ENCODE measurements around the gene CLIC6.
A peak's percentile ranks its signal among the peaks of the same experiment; 100 is the strongest.
"Not testable (repeated sequence)": the region's sequence is repeated elsewhere in the genome, so short reads cannot be mapped to it uniquely, and the experiment has no call there.

CLIC6 gene

GRCh38 chr21:34693192-34693810 is 24.5 kb downstream of the CLIC6 start:
- peak; percentile 79 for DNase-seq

- no peak for DNase-seq
These were observed 26.6 kb downstream of the CLIC6 start for GRCh38 chr21:34695434-34695833.

GRCh38 chr21:34696121-34696520 is 27.3 kb downstream of the CLIC6 start:
- DNase-seq = no peak

- no peak for DNase-seq
These were observed 29.0 kb downstream of the CLIC6 start for GRCh38 chr21:34697826-34698225.

DNA sequence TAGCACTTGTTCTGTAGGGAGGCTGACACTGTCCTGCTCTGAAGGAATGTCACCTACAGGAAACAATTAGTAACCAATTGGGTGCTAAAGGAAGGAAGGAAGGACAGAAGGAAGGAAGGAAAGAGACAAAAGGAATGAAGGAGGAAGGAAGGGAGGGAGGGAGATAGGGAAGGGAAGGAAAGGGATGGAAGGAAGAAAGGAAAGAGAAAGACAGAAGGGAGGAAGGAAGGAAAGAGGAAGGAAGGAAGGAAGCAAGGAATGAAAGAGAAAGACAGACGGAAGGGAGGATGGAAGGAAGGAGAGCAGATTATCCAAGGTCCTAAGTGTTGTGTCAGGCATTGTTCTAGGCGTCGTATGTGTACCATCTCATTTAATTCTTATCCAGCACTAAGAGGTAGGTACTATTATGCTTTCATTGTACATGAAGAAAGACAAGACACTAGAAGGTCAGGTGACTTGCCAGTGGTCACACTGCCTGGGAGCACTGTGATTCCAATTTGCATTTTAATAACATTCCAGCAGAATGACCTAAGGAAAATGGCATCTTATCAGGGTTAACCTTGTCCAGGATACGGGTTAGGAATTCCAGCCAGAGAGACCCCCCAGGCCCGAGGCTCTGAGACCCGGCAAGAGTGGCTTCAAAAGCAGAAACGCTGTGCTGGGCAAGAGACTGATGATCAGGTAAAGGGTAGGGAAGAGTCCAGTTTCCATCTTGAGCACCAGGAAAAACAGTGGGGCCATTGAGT is 29.6 kb downstream of the CLIC6 start:
- no peak for DNase-seq

DNA sequence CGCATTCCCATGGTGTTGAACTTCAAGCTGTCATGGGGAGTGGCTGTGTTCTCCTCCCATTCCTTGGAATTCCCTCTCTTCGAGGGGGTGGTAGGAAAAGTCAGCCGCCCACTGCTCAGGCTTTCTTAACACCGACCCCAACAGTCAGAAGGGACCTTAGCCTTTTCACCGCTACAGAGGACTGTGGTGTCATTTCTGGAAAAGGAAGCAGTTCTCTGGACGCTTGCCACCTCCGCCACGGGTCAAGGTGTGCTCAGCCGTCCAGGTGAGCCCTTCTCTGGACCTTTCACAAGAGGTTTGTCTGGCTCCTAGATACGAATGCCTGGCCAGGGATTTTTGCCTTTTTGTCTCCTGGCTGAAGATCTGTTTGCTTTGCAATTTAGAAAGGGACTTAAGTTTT is 31.8 kb downstream of the CLIC6 start:
- no peak for DNase-seq

DNA sequence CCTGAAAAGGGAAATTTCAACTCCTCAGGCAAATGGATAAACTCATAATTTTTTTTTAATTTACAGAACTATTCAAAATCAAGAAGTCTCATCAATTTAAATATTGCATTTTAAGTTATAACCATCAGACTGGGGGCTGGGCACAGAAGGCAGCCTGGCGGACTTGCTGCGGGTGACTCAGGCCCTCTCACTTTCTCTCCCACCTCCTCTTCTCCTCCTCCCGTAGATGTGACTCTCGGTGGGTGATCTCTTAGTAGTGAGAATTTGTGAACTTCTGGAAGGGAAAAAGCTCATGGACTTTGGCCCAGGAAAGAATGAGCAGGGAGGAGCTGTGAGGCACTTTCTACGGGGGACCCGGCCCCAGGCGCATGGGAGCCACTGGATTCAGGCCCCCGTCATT is 32.9 kb downstream of the CLIC6 start:
- no peak for DNase-seq

GRCh38 chr21:34702341-34703170 is 33.8 kb downstream of the CLIC6 start:
- DNase-seq = peak; percentile 26

DNA sequence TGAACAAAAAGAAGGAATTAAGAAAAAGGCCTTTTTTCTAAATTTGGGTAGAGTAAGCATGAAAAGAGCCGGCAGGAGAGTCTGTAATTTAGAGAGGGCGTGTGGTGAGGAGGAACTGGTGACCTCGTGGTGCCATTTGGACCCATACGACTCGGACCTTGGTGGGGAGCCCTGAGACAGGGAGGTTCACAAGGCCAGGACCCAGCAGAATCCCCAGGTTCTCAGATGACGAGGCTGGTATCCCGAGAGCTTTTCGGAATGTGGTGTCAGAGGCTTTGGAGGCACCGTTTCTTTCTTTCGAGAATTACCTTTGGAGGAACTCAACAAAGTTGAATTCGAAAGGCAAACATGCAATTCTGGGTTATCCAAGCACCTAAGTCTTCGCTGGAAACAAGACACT is 34.8 kb downstream of the CLIC6 start:
- DNase-seq = no peak

- DNase-seq = no peak
These were observed 35.3 kb downstream of the CLIC6 start for GRCh38 chr21:34704119-34704518.

- DNase-seq = no peak
These were observed 36.2 kb downstream of the CLIC6 start for GRCh38 chr21:34705011-34705410.

GRCh38 chr21:34706337-34706736 is 37.5 kb downstream of the CLIC6 start:
- no peak for DNase-seq

- no peak for DNase-seq
These were observed 39.1 kb downstream of the CLIC6 start for GRCh38 chr21:34707876-34708325.

DNA sequence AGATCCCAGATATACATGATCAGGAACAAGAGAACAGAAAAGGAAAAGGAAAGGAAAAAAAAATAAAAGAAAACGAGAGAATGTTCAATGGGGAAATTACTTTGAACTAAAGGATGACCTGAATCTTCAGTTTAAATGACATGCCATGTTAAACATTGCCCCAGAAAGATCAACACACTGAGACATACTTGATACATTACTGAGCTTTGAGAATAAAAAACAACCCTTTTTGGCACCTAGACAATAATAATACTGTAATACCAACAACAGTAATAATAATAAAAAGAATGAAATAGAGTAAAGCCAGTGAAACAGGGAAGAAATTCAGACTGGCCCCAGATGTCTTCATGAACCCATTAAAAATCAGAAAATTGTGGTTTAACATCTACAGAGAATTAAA is 44.8 kb downstream of the CLIC6 start:
- DNase-seq = no peak

- no peak for DNase-seq
These were observed 46.7 kb downstream of the CLIC6 start for GRCh38 chr21:34715518-34715917.

DNA sequence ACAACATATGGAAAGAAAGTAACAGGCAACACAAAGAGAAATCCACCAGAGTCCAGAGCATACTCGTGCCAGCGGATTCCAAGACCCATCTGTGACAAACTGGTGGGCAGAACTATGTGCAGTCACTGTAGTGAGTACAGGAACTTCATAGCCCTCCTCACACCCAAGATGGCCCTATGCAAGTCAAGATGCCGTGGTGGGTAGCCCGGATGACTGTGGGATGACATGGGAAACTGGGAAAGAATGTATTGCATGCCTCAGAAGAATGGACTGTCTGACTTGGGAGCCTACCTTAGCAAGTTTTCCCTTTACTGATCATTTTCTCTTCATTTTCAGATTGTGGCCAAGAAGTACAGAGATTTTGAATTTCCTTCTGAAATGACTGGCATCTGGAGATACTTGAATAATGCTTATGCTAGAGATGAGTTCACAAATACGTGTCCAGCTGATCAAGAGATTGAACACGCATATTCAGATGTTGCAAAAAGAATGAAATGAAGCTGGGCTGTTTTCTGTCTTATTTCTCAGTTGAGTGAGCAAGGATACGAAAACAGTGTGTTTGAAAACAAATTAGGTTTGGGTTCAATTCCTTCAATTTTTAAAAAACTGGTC is 47.3 kb downstream of the CLIC6 start:
- no peak for DNase-seq

- DNase-seq = not testable (repeated sequence)
These were observed 49.7 kb downstream of the CLIC6 start for GRCh38 chr21:34718529-34718928.

- DNase-seq = peak; percentile 4
These were observed 54.0 kb downstream of the CLIC6 start for GRCh38 chr21:34722684-34723300.

- no peak for DNase-seq
These were observed 55.5 kb downstream of the CLIC6 start for GRCh38 chr21:34724131-34724856.

- DNase-seq = no peak
These were observed 56.0 kb downstream of the CLIC6 start for GRCh38 chr21:34724857-34725195.

DNA sequence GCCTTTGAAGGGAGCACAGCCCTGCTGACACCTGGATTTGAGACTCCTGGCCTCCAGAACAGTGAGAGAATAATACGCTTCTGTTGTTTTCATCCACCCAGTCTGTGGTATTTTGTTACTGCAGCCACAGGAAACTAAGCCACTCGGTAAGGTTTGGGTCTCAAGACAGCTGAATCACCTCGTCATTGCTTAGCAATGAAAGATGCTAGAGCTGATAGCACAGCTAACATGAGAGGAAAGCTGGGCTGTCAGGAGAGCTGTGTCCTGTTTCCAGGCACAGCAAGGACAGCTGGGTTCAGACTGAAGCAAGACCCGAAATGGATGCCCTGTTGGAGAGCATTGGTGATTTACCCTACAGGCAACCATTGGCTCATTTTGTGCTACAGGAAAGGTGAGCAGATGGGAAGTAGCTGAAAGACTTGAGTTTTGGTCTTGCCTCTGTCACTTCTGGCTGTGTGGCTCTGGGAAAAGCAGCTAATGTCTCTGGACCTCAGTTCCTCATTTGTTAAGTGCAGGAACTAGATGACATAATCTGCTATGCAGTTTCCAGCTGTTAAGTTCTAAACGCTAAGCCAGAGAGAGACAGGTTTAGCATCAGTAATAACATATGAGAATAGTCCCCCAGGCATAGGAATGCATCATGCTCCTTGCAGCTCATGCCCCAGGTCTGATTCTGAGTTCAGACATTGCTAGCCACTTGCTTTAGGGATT is 58.0 kb downstream of the CLIC6 start:
- no peak for DNase-seq

- DNase-seq = no peak
These were observed 59.7 kb downstream of the CLIC6 start for GRCh38 chr21:34728479-34728878.

Data from eye (tissue), 1 donor.